HG03460 (cell line): ENCODE data around the gene BTBD8.

Experiments
- ATAC-seq: cut with Tn5 transposase; IDR thresholded peaks from one replicate; pipeline ENCODE4 v1.9.1; 2021; ENCODE audit not compliant: unreplicated experiment

The BTBD8 gene

DNA sequence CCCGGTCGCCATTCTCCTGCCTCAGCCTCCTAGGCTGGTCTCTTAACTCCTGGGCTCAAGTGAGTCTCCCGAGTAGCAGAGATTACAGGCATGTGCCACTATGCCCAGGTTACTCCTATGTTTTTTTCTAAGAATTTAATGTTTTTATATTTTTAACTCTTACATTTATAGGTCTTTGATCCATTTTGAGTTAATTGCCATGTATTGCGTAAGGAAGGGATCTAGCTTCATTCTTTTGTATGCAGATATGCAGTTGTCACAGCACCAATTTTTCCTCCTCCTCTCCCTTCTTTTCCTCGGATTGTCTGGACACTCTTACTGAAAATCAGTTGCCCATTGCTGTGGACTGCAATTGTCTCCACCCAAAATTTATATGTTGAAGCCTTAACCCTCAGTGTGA, 11.5 kb downstream of the BTBD8 start:
- ATAC-seq, result no peak

GRCh38 chr1:92094090-92094489, 13.9 kb downstream of the BTBD8 start:
- no peak for ATAC-seq

DNA sequence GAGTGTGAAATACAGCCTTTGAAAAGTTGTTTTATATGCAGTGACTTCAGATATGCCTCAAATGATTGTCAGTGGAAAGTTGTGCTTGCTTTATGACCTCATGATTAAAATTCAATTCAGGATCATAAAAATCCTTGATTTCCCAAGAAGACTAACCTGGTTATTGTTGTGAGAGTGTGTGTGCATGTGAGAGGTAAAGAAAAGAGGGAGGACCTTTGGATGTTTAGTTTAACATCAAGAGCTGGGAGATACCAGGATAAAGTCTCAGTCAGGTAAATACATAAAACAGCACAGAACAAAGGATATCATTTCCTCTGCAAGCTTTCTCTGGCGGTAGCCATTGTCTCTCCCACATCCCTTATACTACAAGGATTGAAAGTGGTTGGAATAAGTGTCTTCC, 14.4 kb downstream of the BTBD8 start:
- ATAC-seq, result no peak

DNA sequence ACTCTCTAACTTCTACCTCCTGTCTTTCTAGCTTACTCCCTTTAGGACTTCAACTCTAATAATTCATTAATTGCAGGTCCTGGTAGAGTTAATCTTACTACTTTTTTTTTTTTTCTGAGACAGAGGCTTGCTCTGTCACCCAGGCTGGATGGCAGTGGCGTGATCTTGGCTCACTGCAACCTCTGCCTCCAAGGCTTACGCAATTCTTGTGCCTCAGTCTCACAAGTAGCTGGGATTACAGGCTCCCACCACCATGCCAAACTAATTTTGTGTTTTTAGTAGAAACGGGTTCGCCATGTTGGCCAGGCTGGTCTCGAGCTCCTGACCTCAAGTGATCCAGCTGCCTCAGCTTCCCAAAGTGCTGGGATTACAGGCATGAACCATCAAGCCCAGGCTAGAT, 15.7 kb downstream of the BTBD8 start:
- no peak for ATAC-seq

DNA sequence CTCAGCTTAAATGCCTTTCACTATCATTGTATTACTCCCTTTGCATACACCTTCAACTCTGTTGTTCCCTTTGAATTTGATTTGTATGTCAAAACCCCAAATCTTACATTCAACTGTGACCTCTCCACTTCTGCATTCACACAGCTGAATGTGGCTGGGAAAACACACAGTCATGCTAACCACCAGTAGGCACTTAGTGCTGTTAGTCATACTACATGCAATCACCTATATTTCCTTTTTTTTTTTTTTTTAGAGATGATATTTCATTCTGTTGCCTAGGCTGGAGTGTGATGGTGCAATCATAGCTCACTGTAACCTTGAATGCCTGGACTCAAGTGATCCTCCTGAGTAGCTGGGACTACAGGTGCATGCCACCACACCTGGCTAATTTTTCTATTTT, 16.2 kb downstream of the BTBD8 start:
- ATAC-seq, result no peak

GRCh38 chr1:92105546-92106081, 25.5 kb downstream of the BTBD8 start:
- no peak for ATAC-seq

- ATAC-seq, result no peak
These were observed 28.5 kb downstream of the BTBD8 start for GRCh38 chr1:92108631-92109030.

DNA sequence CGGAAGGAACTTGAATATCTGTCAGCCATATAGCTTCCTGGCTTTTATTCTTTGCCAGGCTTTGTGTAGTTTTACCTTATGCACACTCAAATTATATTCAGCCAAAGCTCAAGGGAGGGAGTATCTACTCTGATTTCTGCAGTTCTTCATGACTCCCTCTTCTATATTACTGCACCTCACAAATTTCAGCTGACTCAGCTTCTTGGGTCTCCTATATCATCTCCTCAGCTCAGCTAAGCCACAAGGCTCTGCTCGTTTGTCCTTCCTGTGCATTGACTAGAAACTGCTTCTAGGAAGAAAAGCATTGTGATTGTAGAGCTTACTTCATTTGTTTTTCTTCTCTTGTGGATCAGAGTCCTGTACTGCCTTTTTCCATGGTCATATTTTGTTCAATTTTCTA, 37.4 kb downstream of the BTBD8 start:
- ATAC-seq, result no peak

DNA sequence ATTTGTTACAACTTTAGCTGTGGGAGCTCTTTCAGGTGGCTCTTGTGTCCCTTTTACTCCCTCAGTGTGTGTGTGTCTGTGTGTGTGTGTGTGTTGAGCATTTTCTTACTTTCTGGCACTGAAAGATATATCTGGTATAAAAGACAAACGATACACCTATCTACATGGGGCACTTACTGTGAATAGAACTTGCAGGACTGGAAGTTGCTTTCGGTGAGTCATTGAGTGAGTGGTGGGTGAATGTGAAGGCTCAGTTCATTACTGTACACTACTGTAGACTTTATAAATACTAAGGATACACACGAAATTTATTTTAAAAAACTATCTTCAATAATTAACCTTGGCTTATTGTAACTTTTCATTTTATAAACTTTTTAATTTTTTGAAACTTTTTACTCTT, 38.7 kb downstream of the BTBD8 start:
- ATAC-seq, result no peak

DNA sequence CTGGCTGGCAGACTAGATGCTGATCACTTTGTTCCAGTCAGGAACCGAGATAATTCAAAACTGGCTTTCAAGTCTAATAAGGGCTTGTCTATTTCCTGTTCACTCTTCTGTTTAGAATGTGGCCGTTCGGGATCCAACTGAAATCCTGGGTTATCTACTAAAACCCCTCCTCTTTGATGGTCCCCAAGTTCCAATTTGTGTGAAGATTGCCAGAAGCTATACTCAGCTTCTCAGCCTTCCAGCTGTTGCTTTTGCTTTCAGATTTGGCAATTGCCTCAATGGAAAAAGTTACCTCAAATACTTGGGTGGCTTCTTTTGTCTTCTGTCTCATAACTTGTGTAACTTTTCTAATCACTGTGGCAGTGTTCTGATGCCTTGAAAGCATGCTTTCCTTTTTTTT, 43.7 kb downstream of the BTBD8 start:
- no peak for ATAC-seq

DNA sequence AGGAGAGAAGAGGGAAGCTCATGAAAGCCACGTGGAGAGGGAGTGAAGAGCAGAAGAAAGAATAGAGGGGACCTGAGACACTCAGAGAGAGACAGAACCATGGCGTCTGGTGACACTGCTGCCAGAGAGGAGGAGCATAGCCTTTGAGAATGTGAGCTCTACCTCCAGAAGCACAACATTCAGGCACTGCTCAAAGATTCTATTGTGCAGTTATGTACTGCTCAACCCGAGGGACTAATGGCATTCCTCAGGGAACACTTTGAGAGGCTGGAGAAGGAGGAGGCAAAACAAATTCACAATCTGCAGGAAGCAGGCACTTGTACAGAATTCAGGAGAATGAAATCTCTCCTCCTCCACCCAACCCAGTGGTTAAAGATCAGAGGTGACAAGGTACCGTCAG, 45.1 kb downstream of the BTBD8 start:
- ATAC-seq, result no peak

DNA sequence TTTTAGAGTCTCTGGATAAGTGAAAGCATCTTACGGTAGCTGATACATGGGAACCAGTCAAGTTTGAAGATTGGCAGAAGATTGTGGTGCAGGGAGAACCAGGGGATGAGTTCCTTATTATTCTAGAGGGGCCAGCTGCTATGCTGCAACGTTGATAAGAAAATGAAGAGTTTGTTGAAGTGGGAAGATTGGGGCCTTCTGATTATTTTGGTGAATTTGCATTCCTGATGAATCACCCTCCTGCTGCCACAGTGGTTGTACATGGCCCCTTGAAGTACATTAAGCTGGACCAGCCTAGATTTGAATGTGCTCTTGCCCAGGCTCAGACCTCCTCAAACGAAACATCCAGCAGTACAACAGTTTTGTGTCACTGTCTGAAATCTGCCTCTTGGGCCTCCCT, 45.9 kb downstream of the BTBD8 start:
- ATAC-seq, result no peak

- no peak for ATAC-seq
These were observed 54.2 kb downstream of the BTBD8 start for GRCh38 chr1:92134331-92134730.

DNA sequence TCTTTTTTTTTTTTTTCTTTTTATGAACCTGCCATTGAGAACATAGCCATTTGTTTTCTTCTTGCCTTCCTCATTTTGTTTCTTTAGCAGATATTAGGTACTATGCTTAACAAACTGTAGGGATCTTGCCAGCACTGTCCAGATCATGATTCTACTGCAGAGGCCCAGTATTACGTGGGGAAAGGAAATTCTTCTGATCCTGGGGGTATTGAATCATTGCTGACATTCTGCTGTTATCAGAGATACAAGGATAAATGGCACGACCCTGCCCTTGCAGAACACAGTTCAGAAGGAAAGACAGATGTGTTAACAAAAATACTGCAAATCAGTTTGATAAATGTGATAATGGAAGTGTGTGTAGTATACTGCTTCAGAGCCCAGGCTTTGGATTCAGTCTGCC, 56.2 kb downstream of the BTBD8 start:
- ATAC-seq, result no peak

DNA sequence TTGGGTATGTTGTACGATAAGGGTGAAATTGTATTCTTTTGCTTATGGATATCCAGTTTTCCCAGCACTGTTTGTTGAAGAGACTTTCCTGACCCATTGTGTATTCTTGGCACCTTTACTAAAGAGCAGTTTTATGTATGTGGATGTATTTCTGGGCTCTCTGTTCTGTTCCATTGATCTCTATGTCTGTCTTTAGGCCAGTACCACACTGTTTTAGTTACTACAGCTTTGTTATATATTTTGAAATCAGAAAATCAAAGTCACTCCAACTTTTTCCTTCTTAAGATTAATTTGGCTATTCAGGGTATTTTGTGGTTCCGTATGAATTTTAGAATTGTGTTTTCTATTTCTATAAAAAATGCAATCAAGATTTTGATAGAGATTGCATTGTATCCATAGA, 74.8 kb downstream of the BTBD8 start:
- ATAC-seq, result no peak

DNA sequence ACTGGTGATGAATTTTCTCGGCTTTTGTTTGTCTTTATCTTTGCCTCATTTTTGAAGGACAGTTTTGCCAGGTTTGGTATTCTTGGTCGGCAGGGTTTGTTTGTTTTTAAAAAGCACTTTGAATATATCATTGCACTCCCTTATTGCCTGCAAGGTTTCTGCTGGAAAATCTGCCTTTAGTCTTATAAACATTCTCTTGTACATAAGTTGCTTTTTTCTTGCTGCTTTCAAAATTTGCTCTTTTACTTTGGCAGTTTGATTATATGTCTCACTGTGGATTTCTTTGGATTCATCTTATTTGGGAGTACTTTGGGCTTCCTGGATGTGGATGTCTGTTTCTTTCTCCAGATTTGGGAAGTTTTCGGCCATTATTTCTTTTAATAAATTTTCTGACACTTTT, 79.4 kb downstream of the BTBD8 start:
- ATAC-seq, result no peak

- ATAC-seq, result no peak
These were observed 85.2 kb downstream of the BTBD8 start for GRCh38 chr1:92165389-92165788.

DNA sequence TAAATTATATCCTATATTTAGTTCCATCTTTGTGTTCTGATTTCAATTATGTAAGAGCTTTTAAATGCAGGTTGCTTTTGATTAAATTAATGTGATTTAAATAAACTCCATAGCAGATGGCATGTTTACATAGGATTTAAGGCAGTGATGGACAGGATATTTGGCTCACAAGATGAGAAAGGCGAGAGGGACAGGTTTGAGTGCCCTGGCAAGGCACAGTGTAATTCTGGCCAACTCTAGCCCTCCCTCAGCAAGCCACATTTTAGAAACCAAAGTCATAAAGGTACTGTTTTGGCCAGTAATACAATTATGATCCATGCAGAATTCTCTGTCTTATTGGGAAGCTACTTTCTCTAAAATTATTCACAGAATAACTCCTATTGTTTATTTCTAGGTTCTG, 87.0 kb downstream of the BTBD8 start:
- no peak for ATAC-seq

GRCh38 chr1:92168657-92169056, 88.5 kb downstream of the BTBD8 start:
- ATAC-seq, result no peak

DNA sequence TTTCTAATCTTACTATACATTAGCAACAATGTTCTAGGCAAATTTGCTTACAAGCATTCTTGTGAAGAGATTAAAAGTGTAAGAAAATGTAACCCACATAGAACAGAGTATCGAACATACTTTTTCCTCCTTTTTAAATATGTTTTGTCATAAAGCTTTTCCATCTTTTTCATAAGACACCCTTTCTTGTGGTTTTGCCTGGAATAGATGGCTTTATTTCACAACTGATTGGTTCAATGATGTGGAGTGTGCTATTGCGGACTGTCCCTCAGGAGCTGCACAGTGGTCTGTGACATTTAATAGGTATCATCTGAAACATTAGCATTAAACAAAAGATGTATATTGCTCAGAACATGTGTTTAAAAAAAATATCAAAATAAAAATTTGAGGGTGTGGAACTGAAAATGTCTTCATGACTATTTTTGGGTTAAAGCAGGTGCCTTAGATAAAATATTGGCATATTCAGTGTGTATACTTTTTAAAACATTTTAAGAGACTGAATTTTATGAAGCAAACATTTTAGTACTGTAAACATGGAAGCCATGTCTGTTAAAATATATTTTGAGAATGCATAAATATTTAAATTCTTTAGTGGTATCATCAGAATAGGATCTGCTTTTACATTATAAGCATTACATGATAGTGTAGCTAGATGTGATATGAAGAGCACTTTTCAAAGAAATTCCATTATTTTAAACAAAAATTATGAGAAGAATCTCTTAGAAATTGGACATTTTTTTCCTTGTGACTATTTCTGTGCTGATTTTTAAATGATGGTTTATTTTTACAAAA, 89.3 kb downstream of the BTBD8 start:
- ATAC-seq, result no peak

- no peak for ATAC-seq
These were observed 104.5 kb downstream of the BTBD8 start for GRCh38 chr1:92184632-92185031.

DNA sequence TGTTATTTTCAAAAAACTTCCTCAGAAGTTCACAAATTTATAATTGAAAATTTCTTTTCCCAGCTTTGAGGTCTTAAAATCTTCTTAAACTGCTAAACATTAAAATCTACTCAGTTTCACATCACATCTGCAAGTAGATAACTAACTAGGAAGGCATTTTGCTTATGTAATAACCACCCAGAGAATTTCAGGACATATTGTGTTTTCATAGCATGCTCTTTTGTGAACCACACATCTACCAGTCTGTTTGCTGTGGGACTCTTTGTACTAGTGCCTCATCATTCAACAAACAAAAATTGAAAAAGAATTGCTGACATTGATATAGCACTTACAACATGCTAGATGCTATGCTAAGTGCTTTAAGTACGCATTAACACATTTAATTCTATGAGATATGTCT, 105.9 kb downstream of the BTBD8 start:
- ATAC-seq, result no peak
